Measurements from ENCODE around the gene C19orf25. TPM values are rescaled to one million over a fixed set of nuclear protein-coding genes. Genes with fewer than 3 reads are reported as not detected.

The C19orf25 gene
- total and polyA plus RNA-seq, 9 of the 15 experiments (the other 6 are each of a cell fraction or from before 2014, with no cell fraction given): 0.79 to 96.0 (median 36.1) TPM

DNA sequence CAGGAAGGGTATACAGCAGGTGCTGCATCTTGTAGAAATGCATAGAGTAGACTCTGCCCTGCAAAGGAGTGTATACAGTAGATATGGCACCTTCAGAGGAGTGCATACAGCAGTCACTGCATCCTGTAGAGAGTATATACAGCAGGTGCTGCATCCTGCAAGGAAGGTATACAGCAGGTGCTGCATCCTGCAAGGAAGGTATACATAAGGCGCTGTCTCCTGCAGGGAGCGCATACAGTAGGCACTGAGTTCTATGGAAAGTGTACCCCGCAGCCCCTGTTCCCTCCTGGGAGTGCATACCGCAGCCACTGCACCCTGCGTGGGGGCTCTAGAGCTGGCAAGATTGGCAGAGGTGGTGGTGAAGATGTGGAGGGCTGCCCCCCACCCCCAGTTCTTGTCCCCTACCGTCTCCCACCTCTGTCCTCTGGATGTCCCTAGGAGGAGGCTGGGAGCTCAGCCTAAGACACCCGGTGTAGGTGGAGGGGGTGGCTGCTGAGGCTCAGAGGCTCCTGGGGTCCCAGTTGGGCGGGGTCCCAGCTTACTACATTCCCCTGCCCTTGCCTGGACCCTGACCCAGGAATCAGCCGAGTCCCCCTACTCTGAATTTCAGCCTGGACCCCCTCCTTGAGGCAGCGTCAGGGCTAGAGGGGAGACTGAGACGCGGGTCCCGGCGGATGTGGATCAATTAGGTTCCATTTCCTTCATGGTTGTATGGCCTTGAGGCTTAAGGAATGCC, 36.1 kb upstream of the C19orf25 start:
- no TSS peak for BruUV-seq (replicated peaks)
- intact Hi-C loops (cut with micrococcal nuclease): loop anchor here (5.0 kb wide), 1 partner anchor 58 kb away; no protein-coding TSS in a partner anchor
- peaks cover 3% of the 10 kb centered on the region for H3K9me3 ChIP-seq (replicated peaks; ENCODE audit: control insufficient read depth, insufficient read depth, low read depth, low read length)
- peaks cover 0 to 47% of the 10 kb centered on the region in 2 experiments for H3K4me1 ChIP-seq (replicated peaks in 1 of 2; ENCODE audit: control insufficient read depth in 2 of 2, insufficient read depth in 2 of 2, low read length in 2 of 2)
- no peaks in the 10 kb centered on the region for H4K20me1 ChIP-seq (replicated peaks; ENCODE audit: control insufficient read depth, insufficient read depth, low read length)
- ATAC-seq (no peak), FAIRE-seq (no peak), DNase-seq (ENCODE audit: extremely low read depth in 1 of 4, low spot score in 3 of 4) (no peak)
- no peaks in the 10 kb centered on the region for H3K9me1 ChIP-seq (ENCODE audit: control insufficient read depth, insufficient read depth, low read length)
- H3K36me3 ChIP-seq (ENCODE audit: control insufficient read depth, insufficient read depth, low read length): peaks cover 4% of the 10 kb centered on the region; the same call in 1 of the 3 replicates
- H3K4me2 ChIP-seq (ENCODE audit: insufficient read depth, low read length): no peak overlapping the region
- 0 out of 5 replicates have a peak, but pooled peaks cover 0 to 3% of the 10 kb centered on the region in 2 experiments for H3K27me3 ChIP-seq (ENCODE audit: control insufficient read depth in 2 of 2, insufficient read depth in 2 of 2, low read length in 2 of 2)
- ChIA-PET POLR2A (no interaction called here), CTCF (ENCODE audit: low intra/inter-chr PET ratio) (no interaction called here)
- 44% methylated on average over 13 of the region's 14 CpGs for WGBS (ENCODE audit: insufficient coverage, low coverage, missing lambda C conversion rate)
- TF ChIP-seq ZKSCAN8 (CRISPR knock-in tag; IDR thresholded peaks at IDR 0.05): peak; percentile 99
- TF ChIP-seq ZFP36 (IDR thresholded peaks at IDR 0.05; ENCODE audit: low read depth, low read length, partially characterized antibody): peak; percentile 18
- no peak for TF ChIP-seq ZBTB8A (IDR thresholded peaks at IDR 0.05; ENCODE audit: partially characterized antibody)
- no peak for TF ChIP-seq ZNF165 (CRISPR knock-in tag; IDR thresholded peaks at IDR 0.05; ENCODE audit: borderline replicate concordance)
- TF ChIP-seq ZC3H8 (IDR thresholded peaks at IDR 0.05): no peak
- peaks cover 11% of the 10 kb centered on the region; the same call in 2 of the 3 replicates for H3K79me2 ChIP-seq (ENCODE audit: control insufficient read depth, insufficient read depth, low read length)
- peak overlapping the region in 1 of 2 experiments; percentile 37; a peak in 1 of 4 replicates for H3K9ac ChIP-seq (ENCODE audit: insufficient read depth in 1 of 2, low read depth in 2 of 2, low read length in 2 of 2)
- H3K27ac ChIP-seq (ENCODE audit: extremely low read depth, low read depth, low read length): no peak overlapping the region
- no peak overlapping the region for H2AFZ ChIP-seq (ENCODE audit: low read depth, low read length)
- no peak overlapping the region for H3K4me3 ChIP-seq
- in situ Hi-C loops (cut with MboI): no loop called here

DNA sequence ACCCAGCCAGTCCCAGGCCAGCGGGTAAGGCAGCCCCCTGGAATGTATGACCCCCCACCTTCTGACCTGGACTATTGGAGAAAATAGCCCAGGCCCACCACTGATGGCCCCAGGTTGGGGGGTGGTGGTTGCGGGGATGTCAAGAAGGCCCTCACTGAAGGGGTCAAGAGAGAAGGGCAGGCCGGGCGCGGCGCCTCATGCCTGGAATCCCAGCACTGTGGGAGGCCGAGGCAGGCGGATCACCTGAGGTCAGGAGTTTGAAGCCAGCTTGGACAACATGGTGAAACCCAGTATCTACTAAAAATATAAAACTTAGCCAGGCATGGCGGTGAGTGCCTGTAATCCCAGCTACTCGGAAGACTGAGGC, 35.3 kb upstream of the C19orf25 start:
- no peaks in the 10 kb centered on the region for H3K27me3 ChIP-seq (ENCODE audit: control insufficient read depth in 2 of 2, insufficient read depth in 2 of 2, low read length in 2 of 2)
- no peak overlapping the region for H2AFZ ChIP-seq (ENCODE audit: low read depth, low read length)
- H4K20me1 ChIP-seq (replicated peaks; ENCODE audit: control insufficient read depth, insufficient read depth, low read length): no peaks in the 10 kb centered on the region
- TF ChIP-seq ZEB2 (IDR thresholded peaks at IDR 0.05): no peak
- no peak; the same call in 1 of the 2 replicates for TF ChIP-seq ARID4B (CRISPR knock-in tag; IDR thresholded peaks at IDR 0.05)
- peaks cover 0 to 46% of the 10 kb centered on the region in 2 experiments for H3K4me1 ChIP-seq (replicated peaks in 1 of 2; ENCODE audit: control insufficient read depth in 2 of 2, insufficient read depth in 2 of 2, low read length in 2 of 2)
- ChIA-PET POLR2A (no interaction called here), CTCF (ENCODE audit: low intra/inter-chr PET ratio) (no interaction called here)
- in situ Hi-C loops (cut with MboI): no loop called here
- H3K9ac ChIP-seq (ENCODE audit: insufficient read depth in 1 of 2, low read depth in 2 of 2, low read length in 2 of 2): no peak overlapping the region
- H3K36me3 ChIP-seq (ENCODE audit: control insufficient read depth, insufficient read depth, low read length): peaks cover 4% of the 10 kb centered on the region; the same call in 1 of the 3 replicates
- H3K4me2 ChIP-seq (ENCODE audit: insufficient read depth, low read length): no peak overlapping the region
- no peaks in the 10 kb centered on the region for H3K9me1 ChIP-seq (ENCODE audit: control insufficient read depth, insufficient read depth, low read length)
- DNase-seq (ENCODE audit: extremely low read depth in 1 of 4, low spot score in 3 of 4) (no peak), FAIRE-seq (no peak), ATAC-seq (no peak)
- H3K27ac ChIP-seq (ENCODE audit: extremely low read depth, low read depth, low read length): no peak overlapping the region
- peaks cover 3% of the 10 kb centered on the region for H3K9me3 ChIP-seq (replicated peaks; ENCODE audit: control insufficient read depth, insufficient read depth, low read depth, low read length)
- no TSS peak for BruUV-seq (replicated peaks)
- peaks cover 11% of the 10 kb centered on the region; the same call in 2 of the 3 replicates for H3K79me2 ChIP-seq (ENCODE audit: control insufficient read depth, insufficient read depth, low read length)
- WGBS (ENCODE audit: insufficient coverage, low coverage, missing lambda C conversion rate): 27% methylated on average over 4 of the region's 10 CpGs
- no peak overlapping the region for H3K4me3 ChIP-seq
- intact Hi-C loops (cut with micrococcal nuclease): loop anchor here (5.0 kb wide), 1 partner anchor 57 kb away; no protein-coding TSS in a partner anchor

Measured in K562 (cell line).